Placental epithelial cell (primary cell): Measurements from ENCODE around the gene PLXNC1. TPM values are rescaled to one million over a fixed set of nuclear protein-coding genes. Genes with fewer than 3 reads are reported as not detected.

Experiments used
- total RNA-seq: library from RNA; depleted of rRNA; stranded (reverse); fragments of >200 nt; gene quantifications from 2 replicates; pipeline ENCODE4 v1.2.3, GENCODE V29; 2012

Gene PLXNC1
- 0.11 and 0.39 TPM in 2 replicates for total RNA-seq

DNA sequence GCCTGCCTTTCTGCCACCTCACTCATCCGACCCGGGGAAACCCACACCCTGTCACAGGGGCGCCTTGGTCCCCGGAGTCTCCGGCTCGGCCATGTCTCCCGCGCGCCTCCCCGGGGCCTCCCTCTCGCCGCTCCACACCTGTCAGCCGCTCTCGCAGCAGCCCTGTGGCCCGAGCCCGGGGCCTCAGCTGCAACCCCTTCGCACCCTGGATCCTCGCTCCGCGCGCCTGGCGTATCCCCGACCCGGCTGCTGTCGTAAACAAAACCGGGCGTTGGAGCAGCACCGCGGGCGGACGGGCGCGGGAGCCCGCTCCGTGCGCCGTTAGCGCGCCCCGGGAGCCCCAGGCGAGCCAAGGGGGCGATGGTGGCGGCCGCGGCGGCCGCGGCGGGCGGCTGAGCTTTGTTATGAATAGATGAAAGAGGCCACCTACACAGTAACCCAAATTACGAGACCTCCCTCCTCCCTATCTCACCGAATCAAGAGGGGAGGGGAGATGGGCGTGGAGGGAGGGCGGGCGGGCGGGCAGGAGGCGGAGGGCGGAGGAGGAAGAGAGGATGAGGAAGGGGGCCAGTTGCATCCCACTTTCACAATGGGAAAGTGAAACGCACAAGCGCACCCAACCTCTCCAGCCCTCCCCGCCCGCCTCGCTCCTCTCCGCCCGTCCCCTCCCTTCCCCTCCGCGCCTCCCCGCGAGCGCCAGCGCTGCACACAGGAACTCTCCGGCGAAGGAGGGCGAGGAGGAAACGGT is at the start of gene PLXNC1:
PLXNC1 (plus strand) TSS at position 587 of the 748 bp plus-strand sequence. CDS start 395 bp downstream, outside the sequence.

